ENCODE measurements around the gene NCAM2.

The NCAM2 gene

GRCh38 chr21:21179619-21180298, 181.6 kb downstream of the NCAM2 start:
- no peak for TF ChIP-seq CTCF (IDR thresholded peaks at IDR 0.05)
- H3K27me3 Mint-ChIP-seq (ENCODE audit: low read depth, poor library complexity) = no peaks in the 10 kb centered on the region
- H3K36me3 Mint-ChIP-seq (ENCODE audit: low read depth) = no peaks in the 10 kb centered on the region
- no peaks in the 10 kb centered on the region for H3K4me1 Mint-ChIP-seq
- H3K4me3 Mint-ChIP-seq = no peak overlapping the region
- DNase-seq = no peak
- no peaks in the 10 kb centered on the region for H3K9me3 Mint-ChIP-seq
- H3K27ac Mint-ChIP-seq = no peak overlapping the region

- Mint-ChIP-seq H3K27ac (no peak overlapping the region), H3K4me3 (no peak overlapping the region), H3K4me1 (no peaks in the 10 kb centered on the region), H3K27me3 (ENCODE audit: low read depth, poor library complexity) (no peaks in the 10 kb centered on the region), H3K36me3 (ENCODE audit: low read depth) (no peaks in the 10 kb centered on the region), H3K9me3 (no peaks in the 10 kb centered on the region)
- DNase-seq = no peak
- TF ChIP-seq CTCF (IDR thresholded peaks at IDR 0.05) = no peak
Measured at GRCh38 chr21:21182401-21183010, 184.3 kb downstream of the NCAM2 start.

GRCh38 chr21:21183092-21183491, 184.9 kb downstream of the NCAM2 start:
- no peaks in the 10 kb centered on the region for H3K4me1 Mint-ChIP-seq
- no peaks in the 10 kb centered on the region for H3K9me3 Mint-ChIP-seq
- no peak overlapping the region for H3K27ac Mint-ChIP-seq

GRCh38 chr21:21184771-21185528, 186.7 kb downstream of the NCAM2 start:
- no peak for TF ChIP-seq CTCF (IDR thresholded peaks at IDR 0.05)
- DNase-seq = no peak
- no peak overlapping the region for H3K27ac Mint-ChIP-seq
- no peaks in the 10 kb centered on the region for H3K4me1 Mint-ChIP-seq
- H3K27me3 Mint-ChIP-seq (ENCODE audit: low read depth, poor library complexity) = no peaks in the 10 kb centered on the region
- no peaks in the 10 kb centered on the region for H3K9me3 Mint-ChIP-seq
- H3K36me3 Mint-ChIP-seq (ENCODE audit: low read depth) = no peaks in the 10 kb centered on the region
- no peak overlapping the region for H3K4me3 Mint-ChIP-seq

More at GRCh38 chr21:21183092-21183491, 184.9 kb downstream of the NCAM2 start:
- no peak for DNase-seq
- no peaks in the 10 kb centered on the region for H3K27me3 Mint-ChIP-seq (ENCODE audit: low read depth, poor library complexity)
- no peak overlapping the region for H3K4me3 Mint-ChIP-seq
- no peak for TF ChIP-seq CTCF (IDR thresholded peaks at IDR 0.05)
- no peaks in the 10 kb centered on the region for H3K36me3 Mint-ChIP-seq (ENCODE audit: low read depth)

GRCh38 chr21:21187579-21187978, 189.4 kb downstream of the NCAM2 start:
- Mint-ChIP-seq H3K36me3 (ENCODE audit: low read depth) (no peaks in the 10 kb centered on the region), H3K4me1 (no peaks in the 10 kb centered on the region), H3K9me3 (no peaks in the 10 kb centered on the region), H3K4me3 (no peak overlapping the region), H3K27me3 (ENCODE audit: low read depth, poor library complexity) (peaks cover 5% of the 10 kb centered on the region), H3K27ac (no peak overlapping the region)
- no peak for TF ChIP-seq CTCF (IDR thresholded peaks at IDR 0.05)
- no peak for DNase-seq
